Kidney (tissue), 14 donors: ENCODE data around the gene C1orf116. TPM values are rescaled to one million over a fixed set of nuclear protein-coding genes. Genes with fewer than 3 reads are reported as not detected.

Experiments
- DNase-seq, 5 donors: peaks; one replicate each; pipeline ENCODE4 v3.0.0-alpha.2; 2013 to 2020
- FAIRE-seq: peaks from 2 replicates; lab custom pipeline; 2012; peaks lifted over from hg19 to GRCh38; lab: Jason Lieb, UNC
- H3K27ac ChIP-seq, 2 donors: one replicate each; pipeline ENCODE4 v1.7.0; 2013; ENCODE audit warnings: low read depth in 2 of 2, low read length in 2 of 2, inconsistent platforms in 1 of 2
- H3K27me3 ChIP-seq: one replicate; pipeline ENCODE4 v1.7.1; 2013; ENCODE audit warnings: low read length, inconsistent platforms; ENCODE audit not compliant: control insufficient read depth, insufficient read depth
- H3K36me3 ChIP-seq, 3 donors: one replicate each; pipeline versions ENCODE4 v1.7.0 to v1.7.1; 2013; ENCODE audit warnings: low read length in 3 of 3, control low read depth in 1 of 3, inconsistent platforms in 1 of 3; ENCODE audit not compliant: insufficient read depth in 3 of 3, control insufficient read depth in 2 of 3
- H3K4me1 ChIP-seq, 3 donors: one replicate each; pipeline versions ENCODE4 v1.7.0 to v1.7.1; 2013; ENCODE audit warnings: low read length in 3 of 3, inconsistent platforms in 1 of 3, low read depth in 1 of 3; ENCODE audit not compliant: control insufficient read depth in 2 of 3, insufficient read depth in 2 of 3
- H3K4me3 ChIP-seq, 3 donors: one replicate each; pipeline versions ENCODE4 v1.7.0 to v1.8.1; 2013; ENCODE audit warnings: low read length in 3 of 3, control low read depth in 1 of 3, inconsistent platforms in 1 of 3
- H3K9ac ChIP-seq, 3 donors: one replicate each; pipeline versions ENCODE4 v1.7.0 to v1.7.1; 2013; ENCODE audit warnings: low read length in 3 of 3, control low read depth in 1 of 3, inconsistent platforms in 1 of 3
- H3K9me3 ChIP-seq, 3 donors: one replicate each; pipeline versions ENCODE4 v1.7.0 to v1.7.1; 2013; ENCODE audit warnings: low read length in 3 of 3, control low read depth in 1 of 3, inconsistent platforms in 1 of 3; ENCODE audit not compliant: control insufficient read depth in 2 of 3, insufficient read depth in 1 of 3
- CTCF ChIP-seq: IDR thresholded peaks from 3 replicates; pipeline ENCODE4 v1.5.1; 2012; ENCODE audit warnings: mild to moderate bottlenecking, moderate library complexity, borderline replicate concordance; ENCODE audit not compliant: insufficient read depth; ENCODE audit errors: extremely low read depth
- intact Hi-C: fragments of 100-400 bp; cut with DNase I; formaldehyde crosslinking; loops from one replicate; pipeline ENCODE4 v1.11.1; 2022
- polyA plus RNA-seq: library from polyadenylated mRNA; stranded (reverse); fragments of 350-450 nt; fragmentation: Illumina TruSeq; extraction: RNeasy Lipid Tissue Mini Kit (QIAGEN cat#74804); gene quantifications from one replicate; pipeline ENCODE4 v1.2.3, GENCODE V29; 2014; ENCODE audit warnings: low read depth, low replicate concordance; ENCODE audit not compliant: insufficient read depth
- total RNA-seq: library from RNA; stranded (reverse); fragmentation: NEBNext Ultra II Directional; extraction: Animal tissue kit (Norgen Biotek cat#: 25700); gene quantifications from one replicate; pipeline ENCODE4 v1.2.1, GENCODE V29; 2021
- donor health status: control.
- donor health status: control.
- donor health status: control.
- donor health status: control.
- donor health status: control.
- donor health status: DM: yes; HTN: yes; CAD: no.
- donor health status: Normal renal cell carcinoma (clear cell type).

The C1orf116 gene
- total and polyA plus RNA-seq, 2 donors from 2014 or later, result 11.9 to 19.6 TPM

GRCh38 chr1:207036865-207037264 is 4.3 kb upstream of the C1orf116 start:
- TF ChIP-seq CTCF, result no peak
- DNase-seq (no peak), FAIRE-seq (no peak)
- intact Hi-C loops, result no loop called here
- Histone ChIP-seq H3K9me3 (no peaks in the 10 kb centered on the region), H3K27ac (no peak overlapping the region), H3K4me3 (no peak overlapping the region), H3K4me1 (no peaks in the 10 kb centered on the region), H3K9ac (no peak overlapping the region), H3K36me3 (no peaks in the 10 kb centered on the region), H3K27me3 (no peaks in the 10 kb centered on the region)

GRCh38 chr1:207035877-207036551 is 3.5 kb upstream of the C1orf116 start:
- Histone ChIP-seq H3K27me3 (no peaks in the 10 kb centered on the region), H3K9me3 (no peaks in the 10 kb centered on the region), H3K9ac (no peak overlapping the region), H3K27ac (no peak overlapping the region), H3K4me3 (no peak overlapping the region), H3K4me1 (peaks cover 0 to 2% (median 0%) of the 10 kb centered on the region in 3 donors), H3K36me3 (no peaks in the 10 kb centered on the region)
- FAIRE-seq (no peak), DNase-seq (no peak)
- intact Hi-C loops, result no loop called here
- TF ChIP-seq CTCF, result no peak

GRCh38 chr1:207034998-207035397 is 2.4 kb upstream of the C1orf116 start:
- peaks cover 0 to 7% (median 3%) of the 10 kb centered on the region in 3 donors for H3K4me1 ChIP-seq
- H3K9ac ChIP-seq, result no peak overlapping the region
- no peak overlapping the region for H3K27ac ChIP-seq
- no peak overlapping the region for H3K4me3 ChIP-seq
- H3K27me3 ChIP-seq, result no peaks in the 10 kb centered on the region
- DNase-seq, result no peak
- FAIRE-seq, result no peak
- no peaks in the 10 kb centered on the region for H3K9me3 ChIP-seq
- no peaks in the 10 kb centered on the region for H3K36me3 ChIP-seq
- intact Hi-C loops, result no loop called here
- no peak for TF ChIP-seq CTCF
